ENCODE results near the gene OR2T1.

Gene OR2T1

GRCh38 chr1:248375446-248375845, 27.4 kb upstream of the OR2T1 start, which contains the start of gene OR2T6:
OR2T6 (plus strand) TSS chr1:248375746; CDS start chr1:248387609, 11,863 bp downstream.
- CTCF ChIA-PET: no interaction called here

DNA sequence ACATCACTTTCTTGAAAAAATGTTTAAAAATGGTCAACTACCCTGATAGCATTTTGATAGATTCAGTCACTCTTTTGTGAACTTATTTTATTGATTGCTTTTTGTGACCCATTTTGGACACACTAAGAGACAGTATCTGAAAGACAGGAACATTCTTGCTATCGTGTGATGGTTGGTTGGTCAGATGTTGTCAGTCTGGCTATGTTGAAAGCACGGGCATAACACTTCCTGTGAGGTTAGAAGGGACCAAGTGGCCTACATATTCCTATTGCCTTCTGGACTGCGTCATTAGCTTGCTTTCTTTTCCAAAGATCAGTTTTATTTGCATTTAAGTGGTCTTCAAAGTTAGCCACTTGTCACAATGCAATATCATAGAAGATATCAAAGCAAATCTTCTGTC, 25.9 kb upstream of the OR2T1 start:
- POLR2A ChIA-PET: no interaction called here
- TF ChIP-seq LEF1 (IDR thresholded peaks at IDR 0.05; ENCODE audit: borderline replicate concordance): no peak
- DNase-seq (ENCODE audit: extremely low spot score): no peak
- CTCF ChIA-PET: no interaction called here

More at GRCh38 chr1:248375446-248375845, 27.4 kb upstream of the OR2T1 start, which contains the start of gene OR2T6:
- no peak for DNase-seq (ENCODE audit: extremely low spot score)
- POLR2A ChIA-PET: no interaction called here
- TF ChIP-seq SUZ12 (IDR thresholded peaks at IDR 0.05) (no peak), NFRKB (IDR thresholded peaks at IDR 0.05) (no peak), ZNF384 (IDR thresholded peaks at IDR 0.05) (no peak), L3MBTL2 (conservative IDR thresholded peaks at IDR 0.05) (no peak), FOXM1 (IDR thresholded peaks at IDR 0.05; ENCODE audit: borderline replicate concordance) (no peak), HDGF (IDR thresholded peaks at IDR 0.05; ENCODE audit: borderline replicate concordance) (no peak), FOXK2 (IDR thresholded peaks at IDR 0.05) (no peak), LEF1 (IDR thresholded peaks at IDR 0.05; ENCODE audit: borderline replicate concordance) (no peak), CTBP1 (IDR thresholded peaks at IDR 0.05; ENCODE audit: borderline replicate concordance) (no peak), SP1 (IDR thresholded peaks at IDR 0.05) (no peak), BHLHE40 (IDR thresholded peaks at IDR 0.05; ENCODE audit: borderline replicate concordance) (no peak), TARDBP (IDR thresholded peaks at IDR 0.05) (no peak), FOXA1 (IDR thresholded peaks at IDR 0.05) (no peak), PKNOX1 (IDR thresholded peaks at IDR 0.05) (no peak), ELF4 (IDR thresholded peaks at IDR 0.05) (no peak), ARNT (IDR thresholded peaks at IDR 0.05) (no peak)

GRCh38 chr1:248380854-248381253, 22.0 kb upstream of the OR2T1 start:
- CTCF ChIA-PET: no interaction called here
- DNase-seq (ENCODE audit: extremely low spot score): no peak
- TF ChIP-seq SP1 (IDR thresholded peaks at IDR 0.05): no peak
- TF ChIP-seq TARDBP (IDR thresholded peaks at IDR 0.05): no peak
- TF ChIP-seq FOXM1 (IDR thresholded peaks at IDR 0.05; ENCODE audit: borderline replicate concordance): no peak
- TF ChIP-seq SUZ12 (IDR thresholded peaks at IDR 0.05): no peak
- TF ChIP-seq PKNOX1 (IDR thresholded peaks at IDR 0.05): no peak
- no peak for TF ChIP-seq FOXK2 (IDR thresholded peaks at IDR 0.05)
- TF ChIP-seq LEF1 (IDR thresholded peaks at IDR 0.05; ENCODE audit: borderline replicate concordance): no peak
- no peak for TF ChIP-seq ZNF384 (IDR thresholded peaks at IDR 0.05)
- TF ChIP-seq ARNT (IDR thresholded peaks at IDR 0.05): no peak
- POLR2A ChIA-PET: no interaction called here

DNA sequence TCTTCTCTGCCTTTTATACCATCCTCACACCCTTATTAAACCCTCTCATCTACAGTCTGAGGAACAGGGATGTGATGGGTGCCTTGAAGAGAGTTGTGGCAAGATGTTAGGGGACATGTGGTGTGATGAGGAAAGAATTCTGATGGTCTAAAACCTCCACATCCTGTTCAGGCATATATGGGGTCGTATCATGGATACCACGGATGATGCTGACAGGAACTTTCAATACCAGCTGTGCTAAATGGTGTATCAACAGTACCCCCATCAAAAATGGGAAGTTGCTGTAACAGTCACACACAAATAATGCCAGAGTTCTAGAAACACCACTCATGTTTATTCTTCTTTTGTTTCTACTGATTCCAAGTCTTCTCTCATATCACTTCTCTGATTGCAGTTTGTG, 14.4 kb upstream of the OR2T1 start:
- ChIA-PET CTCF (no interaction called here), POLR2A (no interaction called here)
- no peak for TF ChIP-seq ARNT (IDR thresholded peaks at IDR 0.05)
- no peak for TF ChIP-seq SP1 (IDR thresholded peaks at IDR 0.05)
- no peak for TF ChIP-seq L3MBTL2 (conservative IDR thresholded peaks at IDR 0.05)
- TF ChIP-seq PKNOX1 (IDR thresholded peaks at IDR 0.05): no peak
- TF ChIP-seq FOXM1 (IDR thresholded peaks at IDR 0.05; ENCODE audit: borderline replicate concordance): no peak
- no peak for TF ChIP-seq ZNF384 (IDR thresholded peaks at IDR 0.05)
- no peak for TF ChIP-seq LEF1 (IDR thresholded peaks at IDR 0.05; ENCODE audit: borderline replicate concordance)
- no peak for TF ChIP-seq FOXK2 (IDR thresholded peaks at IDR 0.05)
- TF ChIP-seq TARDBP (IDR thresholded peaks at IDR 0.05): no peak
- TF ChIP-seq HDGF (IDR thresholded peaks at IDR 0.05; ENCODE audit: borderline replicate concordance): no peak
- no peak for TF ChIP-seq SUZ12 (IDR thresholded peaks at IDR 0.05)
- no peak for TF ChIP-seq BHLHE40 (IDR thresholded peaks at IDR 0.05; ENCODE audit: borderline replicate concordance)
- TF ChIP-seq ELF4 (IDR thresholded peaks at IDR 0.05): no peak
- no peak for TF ChIP-seq CTBP1 (IDR thresholded peaks at IDR 0.05; ENCODE audit: borderline replicate concordance)
- DNase-seq (ENCODE audit: extremely low spot score): no peak

DNA sequence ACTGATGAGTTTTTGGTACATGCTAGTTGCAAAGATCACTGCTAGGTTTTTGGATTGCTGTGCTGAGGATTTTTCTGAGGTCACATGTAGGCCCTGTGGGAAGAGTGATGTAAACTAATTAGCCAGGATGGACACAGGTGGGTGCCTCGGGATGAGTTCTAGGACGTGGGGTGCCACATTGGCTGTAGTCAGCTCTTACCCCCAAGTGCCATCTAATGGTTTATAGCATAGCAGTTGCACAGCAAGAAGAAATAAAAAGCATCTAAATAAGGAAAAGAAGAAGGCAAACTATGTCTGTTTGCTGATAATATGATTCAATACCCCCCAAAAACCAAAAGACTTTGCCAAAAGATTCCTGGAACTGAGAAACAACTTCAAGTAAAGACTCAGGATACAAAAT, 9.8 kb upstream of the OR2T1 start:
- no peak for TF ChIP-seq SUZ12 (IDR thresholded peaks at IDR 0.05)
- TF ChIP-seq LEF1 (IDR thresholded peaks at IDR 0.05; ENCODE audit: borderline replicate concordance): no peak
- TF ChIP-seq FOXA1 (IDR thresholded peaks at IDR 0.05): no peak
- TF ChIP-seq PKNOX1 (IDR thresholded peaks at IDR 0.05): no peak
- TF ChIP-seq CTBP1 (IDR thresholded peaks at IDR 0.05; ENCODE audit: borderline replicate concordance): no peak
- TF ChIP-seq L3MBTL2 (conservative IDR thresholded peaks at IDR 0.05): no peak
- TF ChIP-seq TARDBP (IDR thresholded peaks at IDR 0.05): no peak
- TF ChIP-seq ARNT (IDR thresholded peaks at IDR 0.05): no peak
- no peak for TF ChIP-seq BHLHE40 (IDR thresholded peaks at IDR 0.05; ENCODE audit: borderline replicate concordance)
- TF ChIP-seq ZNF384 (IDR thresholded peaks at IDR 0.05): no peak
- POLR2A ChIA-PET: no interaction called here
- CTCF ChIA-PET: no interaction called here

DNA sequence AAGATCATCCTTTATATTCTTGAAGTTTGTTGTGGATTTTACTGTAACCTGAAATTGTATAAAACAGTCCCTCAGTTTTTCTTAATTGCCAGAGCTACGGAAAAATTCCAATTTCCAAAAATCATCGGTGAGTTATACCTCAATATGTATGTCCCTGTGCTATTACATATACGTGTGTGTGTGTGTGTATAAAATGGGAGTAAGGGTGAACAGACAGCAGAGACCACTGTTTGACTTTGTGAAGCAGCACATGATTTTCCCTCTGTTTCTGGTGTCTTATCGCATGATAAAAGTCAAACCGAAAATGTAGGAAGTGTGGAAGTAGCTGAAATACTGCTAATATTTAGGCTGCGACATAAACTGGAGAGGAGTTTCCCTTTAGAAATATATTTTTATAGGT, 1.2 kb downstream of the OR2T1 start:
- ChIA-PET CTCF (no interaction called here), POLR2A (no interaction called here)
- DNase-seq (ENCODE audit: extremely low spot score): peak; percentile 28
- TF ChIP-seq L3MBTL2 (conservative IDR thresholded peaks at IDR 0.05) (no peak), PKNOX1 (IDR thresholded peaks at IDR 0.05) (no peak), SP1 (IDR thresholded peaks at IDR 0.05) (no peak), ARNT (IDR thresholded peaks at IDR 0.05) (no peak), HDGF (IDR thresholded peaks at IDR 0.05; ENCODE audit: borderline replicate concordance) (no peak), CTBP1 (IDR thresholded peaks at IDR 0.05; ENCODE audit: borderline replicate concordance) (no peak), NFRKB (IDR thresholded peaks at IDR 0.05) (no peak), FOXK2 (IDR thresholded peaks at IDR 0.05) (no peak), ZNF384 (IDR thresholded peaks at IDR 0.05) (no peak), ELF4 (IDR thresholded peaks at IDR 0.05) (no peak), FOXA1 (IDR thresholded peaks at IDR 0.05) (no peak), TARDBP (IDR thresholded peaks at IDR 0.05) (no peak), BHLHE40 (IDR thresholded peaks at IDR 0.05; ENCODE audit: borderline replicate concordance) (no peak), SUZ12 (IDR thresholded peaks at IDR 0.05) (no peak), LEF1 (IDR thresholded peaks at IDR 0.05; ENCODE audit: borderline replicate concordance) (no peak), FOXM1 (IDR thresholded peaks at IDR 0.05; ENCODE audit: borderline replicate concordance) (no peak)

More for the DNA sequence above, 9.8 kb upstream of the OR2T1 start:
- no peak for DNase-seq (ENCODE audit: extremely low spot score)

Data from HEK293T (cell line).